Measurements from ENCODE around the gene MYO5C. TPM values are rescaled to one million over a fixed set of nuclear protein-coding genes. Genes with fewer than 3 reads are reported as not detected.
A peak's percentile ranks its signal among the peaks of the same experiment; 100 is the strongest.

MYO5C gene
- total and polyA plus RNA-seq, 10 of the 15 experiments (the other 5 are each of a cell fraction or from before 2014, with no cell fraction given): 0.29 to 1.3 (median 0.75) TPM

DNA sequence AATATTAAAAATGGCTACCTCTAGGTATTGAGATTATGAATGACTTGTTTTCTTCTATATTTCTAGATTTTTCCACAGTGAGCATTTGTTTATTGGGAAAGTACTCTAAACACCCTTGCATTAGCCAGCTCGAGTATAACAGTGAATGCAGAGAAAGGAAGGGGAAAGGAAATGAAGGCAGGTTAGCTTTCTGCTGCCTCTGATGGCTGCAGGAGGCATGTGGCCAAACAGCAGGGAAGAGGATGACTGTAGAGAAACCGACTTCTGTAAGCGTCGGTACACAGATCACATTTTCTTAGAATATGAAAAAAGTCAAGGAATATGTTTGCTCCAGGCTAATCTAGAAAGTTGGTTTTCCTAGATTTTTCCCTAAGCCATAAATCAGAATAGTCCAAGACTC is 124.2 kb downstream of the MYO5C start:
- ChIA-PET POLR2A (interaction anchor here (0.7 kb wide), 1 partner anchor 9 kb away, joined by 6 read pairs; no protein-coding TSS in a partner anchor), SMC1A (ENCODE audit: uncharacterized antibody, unreplicated experiment) (interaction anchor here (0.6 to 1.6 kb wide), 8 partner anchors 10 to 1535 kb away, joined by 3 to 5 read pairs (median 4); no protein-coding TSS in a partner anchor), RAD21 (ENCODE audit: unreplicated experiment) (no interaction called here), CTCF (interaction anchor here (0.7 to 1.8 kb wide), 10 partner anchors 13 to 200 kb away, joined by 3 to 7 read pairs (median 3); no protein-coding TSS in a partner anchor)
- WGBS (ENCODE audit: insufficient coverage, insufficient replicate concordance, low lambda C conversion rate, missing lambda C conversion rate): 72% methylated on average over 4 of the region's 4 CpGs
- no peak overlapping the region for H3K9ac ChIP-seq (ENCODE audit: control insufficient read depth, insufficient read depth, low read length)
- no peak overlapping the region for H3K4me2 ChIP-seq (ENCODE audit: control insufficient read depth, insufficient read depth)
- peak; percentile 67 for ATAC-seq
- no peaks in the 10 kb centered on the region for H3K9me3 ChIP-seq (replicated peaks; ENCODE audit: control insufficient read depth, insufficient read depth, low read length)
- no peak for FAIRE-seq
- TF ChIP-seq SMC3 (IDR thresholded peaks at IDR 0.05; ENCODE audit: borderline replicate concordance, low read length) (no peak), RAD21 (IDR thresholded peaks at IDR 0.05; ENCODE audit: insufficient read depth, low read depth, low read length) (no peak), MEF2B (IDR thresholded peaks at IDR 0.05; ENCODE audit: partially characterized antibody, poor library complexity, severe bottlenecking) (no peak), ZSCAN29 (IDR thresholded peaks at IDR 0.05) (no peak), NFXL1 (IDR thresholded peaks at IDR 0.05; ENCODE audit: borderline replicate concordance) (no peak), ZNF217 (IDR thresholded peaks at IDR 0.05) (no peak), KDM1A (IDR thresholded peaks at IDR 0.05; ENCODE audit: borderline replicate concordance) (no peak), RBBP5 (conservative IDR thresholded peaks at IDR 0.05) (no peak)
- TF ChIP-seq, protein P1, sequence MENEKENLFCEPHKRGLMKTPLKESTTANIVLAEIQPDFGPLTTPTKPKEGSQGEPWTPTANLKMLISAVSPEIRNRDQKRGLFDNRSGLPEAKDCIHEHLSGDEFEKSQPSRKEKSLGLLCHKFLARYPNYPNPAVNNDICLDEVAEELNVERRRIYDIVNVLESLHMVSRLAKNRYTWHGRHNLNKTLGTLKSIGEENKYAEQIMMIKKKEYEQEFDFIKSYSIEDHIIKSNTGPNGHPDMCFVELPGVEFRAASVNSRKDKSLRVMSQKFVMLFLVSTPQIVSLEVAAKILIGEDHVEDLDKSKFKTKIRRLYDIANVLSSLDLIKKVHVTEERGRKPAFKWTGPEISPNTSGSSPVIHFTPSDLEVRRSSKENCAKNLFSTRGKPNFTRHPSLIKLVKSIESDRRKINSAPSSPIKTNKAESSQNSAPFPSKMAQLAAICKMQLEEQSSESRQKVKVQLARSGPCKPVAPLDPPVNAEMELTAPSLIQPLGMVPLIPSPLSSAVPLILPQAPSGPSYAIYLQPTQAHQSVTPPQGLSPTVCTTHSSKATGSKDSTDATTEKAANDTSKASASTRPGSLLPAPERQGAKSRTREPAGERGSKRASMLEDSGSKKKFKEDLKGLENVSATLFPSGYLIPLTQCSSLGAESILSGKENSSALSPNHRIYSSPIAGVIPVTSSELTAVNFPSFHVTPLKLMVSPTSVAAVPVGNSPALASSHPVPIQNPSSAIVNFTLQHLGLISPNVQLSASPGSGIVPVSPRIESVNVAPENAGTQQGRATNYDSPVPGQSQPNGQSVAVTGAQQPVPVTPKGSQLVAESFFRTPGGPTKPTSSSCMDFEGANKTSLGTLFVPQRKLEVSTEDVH (IDR thresholded peaks at IDR 0.05; ENCODE audit: low read depth, partially characterized antibody): no peak
- TF ChIP-seq, protein P2, sequence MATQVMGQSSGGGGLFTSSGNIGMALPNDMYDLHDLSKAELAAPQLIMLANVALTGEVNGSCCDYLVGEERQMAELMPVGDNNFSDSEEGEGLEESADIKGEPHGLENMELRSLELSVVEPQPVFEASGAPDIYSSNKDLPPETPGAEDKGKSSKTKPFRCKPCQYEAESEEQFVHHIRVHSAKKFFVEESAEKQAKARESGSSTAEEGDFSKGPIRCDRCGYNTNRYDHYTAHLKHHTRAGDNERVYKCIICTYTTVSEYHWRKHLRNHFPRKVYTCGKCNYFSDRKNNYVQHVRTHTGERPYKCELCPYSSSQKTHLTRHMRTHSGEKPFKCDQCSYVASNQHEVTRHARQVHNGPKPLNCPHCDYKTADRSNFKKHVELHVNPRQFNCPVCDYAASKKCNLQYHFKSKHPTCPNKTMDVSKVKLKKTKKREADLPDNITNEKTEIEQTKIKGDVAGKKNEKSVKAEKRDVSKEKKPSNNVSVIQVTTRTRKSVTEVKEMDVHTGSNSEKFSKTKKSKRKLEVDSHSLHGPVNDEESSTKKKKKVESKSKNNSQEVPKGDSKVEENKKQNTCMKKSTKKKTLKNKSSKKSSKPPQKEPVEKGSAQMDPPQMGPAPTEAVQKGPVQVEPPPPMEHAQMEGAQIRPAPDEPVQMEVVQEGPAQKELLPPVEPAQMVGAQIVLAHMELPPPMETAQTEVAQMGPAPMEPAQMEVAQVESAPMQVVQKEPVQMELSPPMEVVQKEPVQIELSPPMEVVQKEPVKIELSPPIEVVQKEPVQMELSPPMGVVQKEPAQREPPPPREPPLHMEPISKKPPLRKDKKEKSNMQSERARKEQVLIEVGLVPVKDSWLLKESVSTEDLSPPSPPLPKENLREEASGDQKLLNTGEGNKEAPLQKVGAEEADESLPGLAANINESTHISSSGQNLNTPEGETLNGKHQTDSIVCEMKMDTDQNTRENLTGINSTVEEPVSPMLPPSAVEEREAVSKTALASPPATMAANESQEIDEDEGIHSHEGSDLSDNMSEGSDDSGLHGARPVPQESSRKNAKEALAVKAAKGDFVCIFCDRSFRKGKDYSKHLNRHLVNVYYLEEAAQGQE (IDR thresholded peaks at IDR 0.05; ENCODE audit: low read depth, low read length): no peak
- TF ChIP-seq, protein P3, sequence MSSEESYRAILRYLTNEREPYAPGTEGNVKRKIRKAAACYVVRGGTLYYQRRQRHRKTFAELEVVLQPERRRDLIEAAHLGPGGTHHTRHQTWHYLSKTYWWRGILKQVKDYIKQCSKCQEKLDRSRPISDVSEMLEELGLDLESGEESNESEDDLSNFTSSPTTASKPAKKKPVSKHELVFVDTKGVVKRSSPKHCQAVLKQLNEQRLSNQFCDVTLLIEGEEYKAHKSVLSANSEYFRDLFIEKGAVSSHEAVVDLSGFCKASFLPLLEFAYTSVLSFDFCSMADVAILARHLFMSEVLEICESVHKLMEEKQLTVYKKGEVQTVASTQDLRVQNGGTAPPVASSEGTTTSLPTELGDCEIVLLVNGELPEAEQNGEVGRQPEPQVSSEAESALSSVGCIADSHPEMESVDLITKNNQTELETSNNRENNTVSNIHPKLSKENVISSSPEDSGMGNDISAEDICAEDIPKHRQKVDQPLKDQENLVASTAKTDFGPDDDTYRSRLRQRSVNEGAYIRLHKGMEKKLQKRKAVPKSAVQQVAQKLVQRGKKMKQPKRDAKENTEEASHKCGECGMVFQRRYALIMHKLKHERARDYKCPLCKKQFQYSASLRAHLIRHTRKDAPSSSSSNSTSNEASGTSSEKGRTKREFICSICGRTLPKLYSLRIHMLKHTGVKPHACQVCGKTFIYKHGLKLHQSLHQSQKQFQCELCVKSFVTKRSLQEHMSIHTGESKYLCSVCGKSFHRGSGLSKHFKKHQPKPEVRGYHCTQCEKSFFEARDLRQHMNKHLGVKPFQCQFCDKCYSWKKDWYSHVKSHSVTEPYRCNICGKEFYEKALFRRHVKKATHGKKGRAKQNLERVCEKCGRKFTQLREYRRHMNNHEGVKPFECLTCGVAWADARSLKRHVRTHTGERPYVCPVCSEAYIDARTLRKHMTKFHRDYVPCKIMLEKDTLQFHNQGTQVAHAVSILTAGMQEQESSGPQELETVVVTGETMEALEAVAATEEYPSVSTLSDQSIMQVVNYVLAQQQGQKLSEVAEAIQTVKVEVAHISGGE (CRISPR knock-in tag; IDR thresholded peaks at IDR 0.05): no peak
- no peaks in the 10 kb centered on the region for H3K27me3 ChIP-seq (replicated peaks in 1 of 2; ENCODE audit: control insufficient read depth in 2 of 2, insufficient read depth in 2 of 2, low read length in 1 of 2)
- in situ Hi-C loops (cut with MboI): no loop called here
- H4K20me1 ChIP-seq (ENCODE audit: control insufficient read depth, insufficient read depth): no peaks in the 10 kb centered on the region
- H3K36me3 ChIP-seq (ENCODE audit: control insufficient read depth in 2 of 2, insufficient read depth in 2 of 2, low read length in 1 of 2): no peaks in the 10 kb centered on the region
- no peak overlapping the region for H2AFZ ChIP-seq (ENCODE audit: control insufficient read depth, low read depth, low read length)
- no peak overlapping the region for H3K27ac ChIP-seq (ENCODE audit: control insufficient read depth, insufficient read depth)
- no peaks in the 10 kb centered on the region for H3K79me2 ChIP-seq (ENCODE audit: control insufficient read depth, insufficient read depth, low read length)
- no TSS peak for BruUV-seq (replicated peaks)
- no peak for DNase-seq (ENCODE audit: low read depth, low spot score)
- no peaks in the 10 kb centered on the region for H3K4me1 ChIP-seq (ENCODE audit: control insufficient read depth, insufficient read depth, low read length)
- intact Hi-C loops (cut with micrococcal nuclease; ENCODE audit: unreplicated experiment): no loop called here
- no peak overlapping the region for H3K4me3 ChIP-seq

Data from GM12878 (cell line).